ENCODE measurements around the gene ANKRD65. TPM values are rescaled to one million over a fixed set of nuclear protein-coding genes. Genes with fewer than 3 reads are reported as not detected.

The ANKRD65 gene
- total and polyA plus RNA-seq, 12 donors = 0.22 to 3.4 (median 1.6) TPM

DNA sequence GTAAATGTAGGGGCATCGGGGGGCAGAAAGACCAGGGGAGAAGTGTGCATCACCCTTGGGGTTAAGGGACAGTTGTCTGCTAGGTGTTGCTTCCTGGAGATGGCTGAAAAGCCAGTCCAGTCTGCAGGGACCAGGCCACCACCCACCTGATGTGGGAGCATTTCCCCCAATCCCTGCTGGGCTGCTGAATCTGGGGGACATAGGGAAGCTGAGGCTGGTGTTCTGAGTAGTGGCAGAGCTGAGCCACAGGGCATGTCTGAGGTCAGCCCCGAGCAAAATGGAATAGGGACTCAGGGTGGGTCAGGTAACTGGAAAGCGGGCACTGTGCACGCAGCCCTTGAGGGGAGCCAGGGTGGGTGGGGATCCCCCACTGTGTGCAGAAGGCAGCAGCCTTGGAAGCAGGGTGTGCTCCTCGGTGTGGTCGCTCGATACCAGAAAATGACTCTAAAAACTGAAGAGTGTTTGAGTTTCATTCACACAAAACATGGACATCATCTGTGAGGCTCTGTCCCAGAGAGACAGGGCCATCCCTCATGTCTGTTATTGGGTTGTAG lies 19.5 kb downstream of the ANKRD65 start:
- H3K4me1 ChIP-seq (replicated peaks in 1 of 2) = peaks cover 27 to 39% of the 10 kb centered on the region in 2 donors
- no peaks in the 10 kb centered on the region for H3K9me3 ChIP-seq (replicated peaks in 1 of 3)
- no peak for DNase-seq
- peaks cover 0 to 68% of the 10 kb centered on the region in 2 donors for H3K36me3 ChIP-seq (replicated peaks in 1 of 2)
- H3K27ac ChIP-seq = peak overlapping the region in 3 of 5 donors; percentile 26 to 86 (median 68)
- TF ChIP-seq, protein P1, sequence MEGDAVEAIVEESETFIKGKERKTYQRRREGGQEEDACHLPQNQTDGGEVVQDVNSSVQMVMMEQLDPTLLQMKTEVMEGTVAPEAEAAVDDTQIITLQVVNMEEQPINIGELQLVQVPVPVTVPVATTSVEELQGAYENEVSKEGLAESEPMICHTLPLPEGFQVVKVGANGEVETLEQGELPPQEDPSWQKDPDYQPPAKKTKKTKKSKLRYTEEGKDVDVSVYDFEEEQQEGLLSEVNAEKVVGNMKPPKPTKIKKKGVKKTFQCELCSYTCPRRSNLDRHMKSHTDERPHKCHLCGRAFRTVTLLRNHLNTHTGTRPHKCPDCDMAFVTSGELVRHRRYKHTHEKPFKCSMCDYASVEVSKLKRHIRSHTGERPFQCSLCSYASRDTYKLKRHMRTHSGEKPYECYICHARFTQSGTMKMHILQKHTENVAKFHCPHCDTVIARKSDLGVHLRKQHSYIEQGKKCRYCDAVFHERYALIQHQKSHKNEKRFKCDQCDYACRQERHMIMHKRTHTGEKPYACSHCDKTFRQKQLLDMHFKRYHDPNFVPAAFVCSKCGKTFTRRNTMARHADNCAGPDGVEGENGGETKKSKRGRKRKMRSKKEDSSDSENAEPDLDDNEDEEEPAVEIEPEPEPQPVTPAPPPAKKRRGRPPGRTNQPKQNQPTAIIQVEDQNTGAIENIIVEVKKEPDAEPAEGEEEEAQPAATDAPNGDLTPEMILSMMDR (IDR thresholded peaks at IDR 0.05) = no peak
- no peak for TF ChIP-seq POLR2A (IDR thresholded peaks at IDR 0.05)
- H3K4me3 ChIP-seq = no peak overlapping the region
- 74 to 81% (median 78%) methylated on average over 6 to 7 of the region's 7 CpGs for WGBS, 4 donors
- H3K27me3 ChIP-seq = no peaks in the 10 kb centered on the region
- intact Hi-C loops (cut with DNase I) = no loop called here

DNA sequence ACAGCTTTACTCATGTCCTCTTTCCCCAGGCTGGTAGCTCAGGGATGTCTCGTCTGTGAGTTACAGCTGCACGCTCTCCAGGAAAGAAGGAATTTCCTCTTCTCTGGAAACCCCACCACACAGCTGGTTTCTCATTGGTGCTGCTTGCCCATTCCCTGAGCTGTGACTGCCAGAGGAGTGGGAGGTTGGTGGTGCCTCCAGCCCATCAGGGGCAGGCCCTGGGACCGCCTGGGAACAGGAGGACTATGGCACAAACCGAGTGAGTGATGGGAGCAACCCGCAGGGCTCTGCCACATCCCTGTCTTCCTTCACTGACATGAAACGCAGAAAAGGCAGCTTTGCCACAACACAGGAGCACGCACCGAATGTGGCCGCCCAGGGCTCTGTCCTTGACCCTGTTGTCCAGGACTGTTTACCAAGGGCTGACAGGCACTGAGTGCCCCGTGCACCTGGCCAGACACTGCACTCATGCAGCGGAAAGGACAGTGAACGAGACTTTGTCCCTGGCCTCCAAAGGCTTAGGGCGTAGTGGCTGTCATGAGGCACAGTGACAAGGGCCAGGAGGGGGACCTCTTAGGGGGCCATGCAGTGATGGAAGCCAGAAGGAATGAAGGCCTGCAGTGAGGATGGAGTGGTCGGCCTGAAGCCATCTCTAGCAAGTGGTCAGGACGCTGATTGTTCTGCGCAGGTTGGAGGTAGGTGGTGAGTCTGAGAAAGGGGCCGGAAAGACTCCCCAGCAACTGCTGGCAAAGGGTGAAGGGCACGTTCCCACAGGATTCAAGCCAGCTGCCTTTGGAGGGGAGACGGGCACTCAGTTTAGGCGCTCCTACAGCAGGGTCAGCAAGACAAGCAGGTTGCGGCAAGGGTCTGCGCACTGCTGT lies 20.3 kb downstream of the ANKRD65 start:
- Histone ChIP-seq H3K36me3 (replicated peaks in 1 of 2) (peaks cover 0 to 75% of the 10 kb centered on the region in 2 donors), H3K27ac (peak overlapping the region in 4 of 5 donors; percentile 68 to 86 (median 80)), H3K9me3 (replicated peaks in 1 of 3) (no peaks in the 10 kb centered on the region), H3K4me1 (replicated peaks in 1 of 2) (peaks cover 20 to 32% of the 10 kb centered on the region in 2 donors), H3K4me3 (peak overlapping the region in 2 of 4 donors; percentile 60 to 88), H3K27me3 (no peaks in the 10 kb centered on the region)
- peak in 3 of 7 donors; percentile 49 to 56 (median 54) for DNase-seq
- intact Hi-C loops (cut with DNase I) = no loop called here
- TF ChIP-seq, protein P1 (IDR thresholded peaks at IDR 0.05) = no peak
- TF ChIP-seq POLR2A (IDR thresholded peaks at IDR 0.05) = peak in 1 of 2 donors; percentile 16
- WGBS, 4 donors = 55 to 66% (median 59%) methylated on average over 13 to 22 of the region's 22 CpGs

DNA sequence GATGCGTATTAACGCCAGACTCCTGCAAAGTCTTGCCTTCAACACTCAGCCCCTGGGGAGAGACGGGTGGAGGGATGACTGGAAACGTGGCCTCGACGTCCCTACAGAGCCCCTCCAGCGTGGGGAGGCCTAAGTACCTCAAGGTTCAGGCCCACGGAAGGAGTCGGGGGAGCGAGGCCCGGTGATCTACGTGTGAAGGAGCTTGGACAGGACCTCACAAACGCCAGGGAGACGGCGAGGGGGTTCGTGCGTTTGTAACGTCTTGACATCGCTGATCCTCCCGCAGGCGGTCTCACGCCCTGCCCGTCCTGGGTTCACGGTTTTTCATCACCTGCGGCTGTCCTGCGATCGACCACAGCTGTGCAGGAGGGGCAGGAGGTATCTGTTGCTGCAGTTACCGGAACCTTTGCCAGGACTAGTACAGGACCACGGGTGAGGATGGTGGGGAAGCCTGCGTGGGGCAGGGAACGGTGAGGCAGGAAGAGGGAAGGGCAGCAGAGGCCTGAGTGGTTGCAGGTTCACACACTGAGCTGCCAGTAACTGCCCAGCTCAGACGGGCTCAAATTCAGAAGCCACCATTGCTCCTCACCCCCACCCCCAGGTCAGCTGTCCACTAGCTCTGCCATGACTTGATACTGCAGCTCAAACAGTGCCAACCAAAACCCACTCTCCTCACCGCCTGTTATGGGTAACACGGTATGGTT lies 21.1 kb downstream of the ANKRD65 start:
- H3K4me3 ChIP-seq = peak overlapping the region; percentile 60 to 96 (median 81)
- H3K36me3 ChIP-seq (replicated peaks in 1 of 2) = peaks cover 0 to 75% of the 10 kb centered on the region in 2 donors
- DNase-seq = peak in 4 of 7 donors; percentile 37 to 71 (median 47)
- H3K27me3 ChIP-seq = no peaks in the 10 kb centered on the region
- no peak for TF ChIP-seq POLR2A (IDR thresholded peaks at IDR 0.05)
- TF ChIP-seq, protein P1 (IDR thresholded peaks at IDR 0.05) = no peak
- WGBS, 4 donors = 4 to 7% (median 5%) methylated on average over 16 to 34 of the region's 34 CpGs
- H3K9me3 ChIP-seq (replicated peaks in 1 of 3) = no peaks in the 10 kb centered on the region
- intact Hi-C loops (cut with DNase I) = no loop called here
- H3K27ac ChIP-seq = peak overlapping the region; percentile 48 to 86 (median 76)
- peaks cover 19 to 26% of the 10 kb centered on the region in 2 donors for H3K4me1 ChIP-seq (replicated peaks in 1 of 2)
